OCI-LY1 (cell line): ENCODE measurements around the gene FMN1.

Experiments used
- H2AFZ ChIP-seq: fragments of 200-600 bp; sonication (generic), shearing (Covaris generic); 2 replicates; pipeline ENCODE4 v1.6.0; 2014; ENCODE audit warnings: antibody characterized with exemption, mild to moderate bottlenecking, low read length
- H3F3A ChIP-seq: fragments of 200-600 bp; sonication (generic), shearing (Covaris generic); 2 replicates; pipeline ENCODE4 v1.6.0; 2014; ENCODE audit warnings: mild to moderate bottlenecking, antibody characterized with exemption, low read length, moderate library complexity; ENCODE audit not compliant: insufficient read depth
- H3K27ac ChIP-seq: fragments of 200-600 bp; sonication (generic); 2 replicates; pipeline ENCODE4 v1.5.1; 2014; ENCODE audit warnings: low read length, mixed run types, mild to moderate bottlenecking, low read depth; ENCODE audit not compliant: poor library complexity, severe bottlenecking
- H3K27me3 ChIP-seq: fragments of 200-600 bp; sonication (generic); 2 replicates; pipeline ENCODE4 v1.6.0; 2014; ENCODE audit warnings: antibody characterized with exemption, mild to moderate bottlenecking, low read length, moderate library complexity; ENCODE audit not compliant: insufficient read depth
- H3K36me3 ChIP-seq: fragments of 200-600 bp; sonication (generic); 2 replicates; pipeline ENCODE4 v1.6.1; 2014; ENCODE audit warnings: mild to moderate bottlenecking, antibody characterized with exemption, low read length, moderate library complexity, mixed read lengths; ENCODE audit not compliant: insufficient read depth
- H3K4me1 ChIP-seq: fragments of 200-600 bp; sonication (generic); 2 replicates; pipeline ENCODE4 v1.5.1; 2014; ENCODE audit warnings: mild to moderate bottlenecking, low read length, moderate library complexity; ENCODE audit not compliant: insufficient read depth, severe bottlenecking
- H3K4me2 ChIP-seq: fragments of 200-600 bp; sonication (generic), shearing (Covaris generic); 2 replicates; pipeline ENCODE4 v1.6.1; 2014; ENCODE audit warnings: low read length
- H3K4me3 ChIP-seq: fragments of 200-600 bp; sonication (generic); 2 replicates; pipeline ENCODE4 v1.5.1; 2014; ENCODE audit warnings: low read length, low read depth, mild to moderate bottlenecking, mixed read lengths; ENCODE audit not compliant: poor library complexity, severe bottlenecking
- H3K79me2 ChIP-seq: fragments of 200-600 bp; shearing (Covaris generic); 2 replicates; pipeline ENCODE4 v1.6.1; 2016; ENCODE audit warnings: mixed run types, low read length, mixed read lengths; ENCODE audit not compliant: insufficient read depth
- H3K9ac ChIP-seq: fragments of 200-600 bp; sonication (generic), shearing (Covaris generic); 2 replicates; pipeline ENCODE4 v1.6.1; 2014; ENCODE audit warnings: mild to moderate bottlenecking, low read length, mixed read lengths
- H3K9me2 ChIP-seq: fragments of 200-600 bp; sonication (generic), shearing (Covaris generic); 2 replicates; pipeline ENCODE4 v1.6.1; 2014; ENCODE audit warnings: low read depth, mild to moderate bottlenecking, low read length, mixed read lengths
- H3K9me3 ChIP-seq: fragments of 200-600 bp; shearing (Covaris generic); 2 replicates; pipeline ENCODE4 v1.6.1; 2014; ENCODE audit warnings: low read length, mixed read lengths
- H4K20me1 ChIP-seq: fragments of 200-600 bp; sonication (generic), shearing (Covaris generic); 2 replicates; pipeline ENCODE4 v1.6.0; 2016; ENCODE audit warnings: mild to moderate bottlenecking, low read length; ENCODE audit not compliant: insufficient read depth
- EZH2 ChIP-seq: fragments of 200-600 bp; sonication (generic), shearing (Covaris generic); IDR thresholded peaks from 2 replicates; pipeline ENCODE4 v1.8.0; 2017; ENCODE audit warnings: borderline replicate concordance, mixed run types, mild to moderate bottlenecking, antibody characterized with exemption, low read length, moderate library complexity, mixed read lengths
- TF ChIP-seq, protein P1 (sequence below): fragments of 200-600 bp; sonication (generic), shearing (Covaris generic); IDR thresholded peaks from 2 replicates; pipeline ENCODE4 v1.5.1; 2017; ENCODE audit warnings: mild to moderate bottlenecking, antibody characterized with exemption, low read length, moderate library complexity, mixed read lengths

Gene FMN1

DNA sequence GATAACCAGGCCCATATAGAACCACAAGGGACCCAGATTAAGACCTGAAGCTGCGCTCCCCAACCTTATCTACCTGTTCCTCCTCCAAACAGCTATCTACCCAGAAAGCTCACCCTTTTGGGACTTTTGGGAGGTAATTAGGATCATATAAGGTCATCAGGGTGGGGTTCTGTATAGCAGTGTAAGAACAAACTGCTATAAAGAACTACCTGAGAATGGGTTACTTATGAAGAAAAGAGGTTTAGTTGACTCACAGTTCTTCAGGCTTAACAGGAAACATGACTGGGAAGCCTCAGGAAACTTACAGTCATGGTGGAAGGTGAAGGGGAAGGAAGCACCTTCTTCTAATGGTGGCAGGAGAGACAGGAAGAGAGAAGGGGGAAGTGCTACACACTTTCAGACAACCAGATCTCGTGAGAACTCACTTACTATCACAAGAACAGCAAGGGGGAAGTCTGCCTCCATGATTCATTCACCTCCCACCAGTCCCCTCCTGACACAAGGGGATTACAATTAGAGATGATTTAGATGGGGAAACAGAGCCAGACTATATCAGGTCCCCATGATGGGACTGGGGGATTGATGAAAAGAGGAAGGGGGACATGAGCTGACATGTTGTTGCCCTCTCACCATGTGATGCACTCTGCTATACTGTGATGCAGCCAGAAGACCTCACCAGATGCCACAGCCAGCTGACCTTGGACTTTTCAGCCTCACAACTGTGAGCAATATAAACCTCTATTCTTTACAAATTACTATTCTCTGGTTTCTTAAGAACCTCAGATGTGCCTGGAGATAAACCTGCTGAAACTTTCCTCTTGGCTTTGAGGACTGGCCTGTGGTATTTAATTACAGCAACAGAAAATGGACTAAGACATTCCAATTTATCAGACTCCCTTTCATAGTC is 15.3 kb upstream of the FMN1 start:
- Histone ChIP-seq H3K36me3 (no peaks in the 10 kb centered on the region), H3F3A (no peaks in the 10 kb centered on the region), H4K20me1 (no peaks in the 10 kb centered on the region), H2AFZ (no peak overlapping the region), H3K4me2 (no peak overlapping the region), H3K79me2 (no peaks in the 10 kb centered on the region), H3K4me1 (no peaks in the 10 kb centered on the region), H3K9me2 (no peaks in the 10 kb centered on the region), H3K9ac (no peak overlapping the region), H3K27me3 (no peaks in the 10 kb centered on the region), H3K27ac (no peak overlapping the region), H3K4me3 (no peak overlapping the region), H3K9me3 (no peaks in the 10 kb centered on the region)
- TF ChIP-seq EZH2, result no peak
- TF ChIP-seq, protein P1, sequence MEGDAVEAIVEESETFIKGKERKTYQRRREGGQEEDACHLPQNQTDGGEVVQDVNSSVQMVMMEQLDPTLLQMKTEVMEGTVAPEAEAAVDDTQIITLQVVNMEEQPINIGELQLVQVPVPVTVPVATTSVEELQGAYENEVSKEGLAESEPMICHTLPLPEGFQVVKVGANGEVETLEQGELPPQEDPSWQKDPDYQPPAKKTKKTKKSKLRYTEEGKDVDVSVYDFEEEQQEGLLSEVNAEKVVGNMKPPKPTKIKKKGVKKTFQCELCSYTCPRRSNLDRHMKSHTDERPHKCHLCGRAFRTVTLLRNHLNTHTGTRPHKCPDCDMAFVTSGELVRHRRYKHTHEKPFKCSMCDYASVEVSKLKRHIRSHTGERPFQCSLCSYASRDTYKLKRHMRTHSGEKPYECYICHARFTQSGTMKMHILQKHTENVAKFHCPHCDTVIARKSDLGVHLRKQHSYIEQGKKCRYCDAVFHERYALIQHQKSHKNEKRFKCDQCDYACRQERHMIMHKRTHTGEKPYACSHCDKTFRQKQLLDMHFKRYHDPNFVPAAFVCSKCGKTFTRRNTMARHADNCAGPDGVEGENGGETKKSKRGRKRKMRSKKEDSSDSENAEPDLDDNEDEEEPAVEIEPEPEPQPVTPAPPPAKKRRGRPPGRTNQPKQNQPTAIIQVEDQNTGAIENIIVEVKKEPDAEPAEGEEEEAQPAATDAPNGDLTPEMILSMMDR, result no peak

DNA sequence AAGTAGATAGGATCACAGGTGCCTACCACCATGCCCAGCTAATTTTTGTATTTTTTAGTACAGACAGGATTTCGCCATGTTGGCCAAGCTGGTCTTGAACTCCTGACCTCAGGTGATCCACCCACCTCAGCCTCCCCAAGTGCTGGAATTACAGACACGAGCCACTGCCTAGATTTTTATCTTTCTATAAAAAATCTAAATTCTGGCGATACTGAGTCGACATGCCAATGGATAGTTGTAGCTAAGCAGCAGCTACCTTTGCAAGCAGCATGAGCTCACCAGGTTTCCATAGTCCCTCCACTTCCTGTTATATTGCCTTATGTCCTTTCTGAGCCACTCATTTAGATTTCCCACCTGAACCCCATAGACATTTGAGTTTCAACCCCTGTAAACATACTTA is 13.1 kb upstream of the FMN1 start:
- H3K4me3 ChIP-seq, result no peak overlapping the region
- H4K20me1 ChIP-seq, result no peaks in the 10 kb centered on the region
- TF ChIP-seq, protein P1, result no peak
- H3K4me1 ChIP-seq, result no peaks in the 10 kb centered on the region
- H3F3A ChIP-seq, result no peaks in the 10 kb centered on the region
- H3K9ac ChIP-seq, result no peak overlapping the region
- no peak overlapping the region for H3K4me2 ChIP-seq
- no peaks in the 10 kb centered on the region for H3K9me2 ChIP-seq
- H2AFZ ChIP-seq, result no peak overlapping the region
- H3K9me3 ChIP-seq, result no peaks in the 10 kb centered on the region
- no peak overlapping the region for H3K27ac ChIP-seq
- no peaks in the 10 kb centered on the region for H3K27me3 ChIP-seq
- H3K79me2 ChIP-seq, result no peaks in the 10 kb centered on the region
- H3K36me3 ChIP-seq, result no peaks in the 10 kb centered on the region

GRCh38 chr15:33206366-33206765 is 11.9 kb upstream of the FMN1 start:
- Histone ChIP-seq H3K27me3 (no peaks in the 10 kb centered on the region), H2AFZ (no peak overlapping the region), H3K4me2 (no peak overlapping the region)

More at GRCh38 chr15:33206366-33206765, 11.9 kb upstream of the FMN1 start:
- Histone ChIP-seq H3K79me2 (no peaks in the 10 kb centered on the region), H3K4me1 (no peaks in the 10 kb centered on the region), H3K9me2 (no peaks in the 10 kb centered on the region), H3K27ac (no peak overlapping the region), H3K9me3 (no peaks in the 10 kb centered on the region), H3K9ac (no peak overlapping the region), H3K4me3 (no peak overlapping the region), H3K36me3 (no peaks in the 10 kb centered on the region), H4K20me1 (no peaks in the 10 kb centered on the region), H3F3A (no peaks in the 10 kb centered on the region)
- TF ChIP-seq, protein P1, result no peak
- TF ChIP-seq EZH2, result no peak
